Raji (cell line): Measurements from ENCODE around the gene CLEC16A.

Experiments used
- POLR2A ChIP-seq: IDR thresholded peaks from 2 replicates; pipeline ENCODE4 v1.6.1; 2011; ENCODE audit warnings: low read depth, low read length, control low read depth; ENCODE audit not compliant: insufficient read depth

The CLEC16A gene

GRCh38 chr16:10969615-10970014, 25.3 kb downstream of the CLEC16A start:
- no peak for TF ChIP-seq POLR2A

DNA sequence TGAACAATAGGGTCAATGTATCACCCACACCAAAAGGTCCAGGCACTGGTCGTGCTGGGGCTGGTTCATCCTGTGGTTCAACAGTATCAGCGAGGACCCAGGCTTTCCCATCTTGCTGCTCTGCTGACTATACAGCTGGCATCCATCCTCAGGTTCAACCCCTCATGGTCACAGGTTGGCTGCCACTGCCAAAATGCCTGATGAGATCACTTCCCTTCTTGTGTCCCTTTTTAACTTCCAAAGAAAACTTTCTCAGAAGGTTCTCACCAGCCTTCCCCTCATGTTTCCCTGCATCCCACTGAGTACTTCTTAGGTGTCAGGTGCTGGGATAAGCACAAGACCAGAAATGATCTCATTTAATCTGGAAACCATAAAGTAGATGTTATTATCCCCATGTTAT, 25.7 kb downstream of the CLEC16A start:
- no peak for TF ChIP-seq POLR2A

- no peak for TF ChIP-seq POLR2A
Observed at GRCh38 chr16:10971560-10971961, 27.2 kb downstream of the CLEC16A start.

GRCh38 chr16:10972108-10972818, 27.9 kb downstream of the CLEC16A start:
- TF ChIP-seq POLR2A = no peak

DNA sequence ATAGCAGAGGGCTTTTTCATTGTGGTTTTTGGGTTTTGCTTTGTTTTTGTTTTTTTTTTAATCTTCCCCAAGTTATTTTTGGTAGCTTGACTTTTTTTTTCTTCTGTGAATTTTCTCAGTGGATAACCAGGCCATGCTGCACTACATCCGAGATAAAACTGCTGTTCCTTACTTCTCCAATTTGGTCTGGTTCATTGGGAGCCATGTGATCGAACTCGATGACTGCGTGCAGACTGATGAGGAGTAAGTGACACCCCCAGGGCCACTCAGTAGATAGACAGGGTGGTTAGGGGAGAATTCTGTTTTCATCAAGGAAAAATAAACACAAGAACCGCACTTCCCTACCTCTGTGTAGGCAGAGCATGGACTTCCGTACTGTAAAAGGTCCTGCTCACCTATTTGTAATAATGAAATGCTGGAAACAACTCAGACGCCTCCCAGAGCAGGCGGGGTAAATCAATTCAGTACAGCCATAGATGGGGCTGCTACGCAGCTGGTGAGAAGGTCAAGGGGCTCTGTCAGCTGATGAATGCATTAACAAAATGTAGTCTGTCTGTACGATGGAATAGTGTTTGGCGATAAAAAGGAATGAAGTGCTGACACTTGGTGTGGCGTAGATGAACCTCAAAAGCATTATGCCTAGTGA, 28.6 kb downstream of the CLEC16A start:
- TF ChIP-seq POLR2A = no peak

- no peak for TF ChIP-seq POLR2A
Observed at GRCh38 chr16:10976634-10977033, 32.3 kb downstream of the CLEC16A start.

DNA sequence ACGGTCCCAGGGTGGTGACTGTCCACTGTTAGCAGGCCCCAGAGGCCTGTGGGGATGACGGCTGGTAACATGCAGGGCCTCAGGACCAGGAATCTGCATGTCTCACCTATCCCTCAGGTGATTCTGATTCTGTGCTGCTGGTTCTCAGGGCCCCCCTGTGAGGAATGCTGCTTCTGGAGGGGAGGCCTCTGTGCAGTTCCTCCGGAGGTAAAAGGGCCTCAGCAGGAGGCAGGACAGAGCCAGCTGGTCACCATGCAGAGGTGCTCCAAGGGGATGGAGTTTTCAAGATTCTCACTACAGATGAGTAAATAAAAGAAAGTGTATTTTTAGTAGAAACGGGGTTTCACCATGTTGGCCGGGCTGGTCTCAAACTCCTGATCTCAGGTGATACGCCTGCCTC, 33.8 kb downstream of the CLEC16A start:
- TF ChIP-seq POLR2A = no peak

DNA sequence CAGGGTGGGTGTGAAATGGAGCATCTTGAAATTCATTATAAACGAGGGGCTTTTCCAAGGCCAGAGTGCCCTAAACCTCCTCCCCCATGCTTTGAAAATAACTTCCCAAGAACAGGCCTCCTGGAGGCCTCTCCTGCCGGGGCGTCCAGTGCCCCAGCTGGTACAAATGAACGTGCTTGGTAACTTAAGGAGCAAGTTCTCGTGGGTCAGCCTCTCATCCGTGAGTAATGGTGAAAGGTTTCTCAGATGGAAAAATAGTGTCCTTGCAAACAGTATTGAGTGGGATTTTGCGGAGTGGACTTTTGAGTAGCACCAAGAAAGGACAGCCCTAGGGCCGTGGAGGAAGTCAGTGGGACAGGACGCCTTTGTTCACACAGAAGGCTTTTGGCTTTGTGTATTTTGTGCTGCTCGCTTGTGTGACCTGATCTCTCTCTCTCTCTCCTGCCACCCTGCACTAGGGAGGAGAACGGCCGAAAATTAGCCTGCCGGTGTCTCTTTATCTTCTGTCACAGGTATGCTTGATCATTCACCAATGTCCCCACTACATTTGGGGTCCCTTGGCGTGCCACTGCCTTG, 34.6 kb downstream of the CLEC16A start:
- no peak for TF ChIP-seq POLR2A

GRCh38 chr16:10979717-10980601, 35.6 kb downstream of the CLEC16A start:
- TF ChIP-seq POLR2A = no peak

- TF ChIP-seq POLR2A = no peak
Observed at GRCh38 chr16:10980813-10981212, 36.4 kb downstream of the CLEC16A start.

DNA sequence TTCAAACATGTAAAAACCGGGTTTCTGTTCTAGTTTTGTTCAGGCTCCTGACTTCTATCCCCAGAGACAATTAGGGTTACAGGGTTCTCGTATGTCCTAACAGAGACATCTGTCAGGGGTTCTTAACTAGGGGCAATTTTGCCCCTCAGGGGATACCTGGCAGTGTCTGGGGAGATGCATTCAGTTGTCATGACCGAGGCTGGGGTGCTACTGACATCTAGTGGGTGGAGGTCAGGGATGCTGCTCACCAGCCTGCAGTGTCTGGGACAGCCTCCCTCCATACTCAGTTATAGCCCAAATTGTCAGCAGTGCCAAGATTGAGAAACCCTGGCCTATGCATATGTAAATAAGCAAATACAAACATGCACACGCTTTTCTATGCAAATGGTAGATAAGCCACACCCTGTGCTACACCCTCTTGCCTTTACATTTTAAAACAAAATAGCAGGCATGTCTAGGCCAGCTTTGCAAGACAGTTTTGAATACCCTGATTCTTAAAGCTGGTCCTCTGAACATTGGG, 37.4 kb downstream of the CLEC16A start:
- TF ChIP-seq POLR2A = peak; percentile 47

GRCh38 chr16:10982465-10983150, 38.2 kb downstream of the CLEC16A start:
- peak; percentile 12; the same call in 1 of the 2 replicates for TF ChIP-seq POLR2A

DNA sequence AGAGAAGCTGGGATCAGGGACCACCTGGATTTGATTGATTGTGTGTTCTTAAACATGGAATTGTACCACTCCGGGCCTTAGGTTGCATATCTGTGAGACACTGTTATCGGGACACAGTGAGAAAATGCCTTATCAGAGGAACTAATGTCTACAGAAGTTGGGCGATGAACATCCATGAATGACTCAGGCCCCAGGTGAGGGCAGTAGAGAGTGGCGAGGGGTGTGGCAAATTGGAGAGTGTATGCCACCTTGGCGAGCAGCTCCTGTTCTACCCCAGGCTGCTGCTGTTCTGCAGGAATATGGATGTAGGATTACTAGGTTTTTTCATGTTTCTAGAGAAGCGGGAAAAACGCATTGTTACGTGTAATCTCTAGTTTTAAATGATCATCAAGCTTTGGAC, 38.8 kb downstream of the CLEC16A start:
- TF ChIP-seq POLR2A = no peak

DNA sequence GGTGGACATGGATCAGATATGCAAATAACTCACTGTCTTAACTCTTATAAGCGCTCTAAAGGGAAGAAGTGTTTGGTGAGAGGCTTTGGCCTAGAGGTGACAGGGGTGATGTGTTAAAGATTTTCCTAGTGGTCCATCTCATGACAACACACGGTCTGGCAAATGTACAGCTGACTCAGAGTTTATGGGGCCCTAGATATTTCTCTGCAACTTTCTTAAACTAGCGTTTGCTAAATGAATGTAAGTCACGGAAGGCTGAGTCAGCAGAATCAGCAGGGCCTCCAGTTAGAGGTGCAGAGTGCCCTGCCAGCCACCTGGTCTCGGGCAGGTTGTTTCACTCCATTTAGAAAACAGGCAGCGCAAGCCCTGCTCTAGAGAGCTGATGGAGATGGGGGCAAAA, 40.1 kb downstream of the CLEC16A start:
- TF ChIP-seq POLR2A = no peak
